ENCODE results near the gene SPATA3.

SPATA3 gene

GRCh38 chr2:231011526-231011925 is 15.6 kb downstream of the SPATA3 start:
- no peak for DNase-seq (ENCODE audit: extremely low read depth, low read depth)
- no peak for TF ChIP-seq CTCF (IDR thresholded peaks at IDR 0.05; ENCODE audit: low read depth, low read length, missing control alignments)
- no peak overlapping the region for H3K4me3 ChIP-seq (replicated peaks; ENCODE audit: low read depth, low read length)

- no peak overlapping the region for H3K4me3 ChIP-seq (replicated peaks; ENCODE audit: low read depth, low read length)
- no peak for DNase-seq (ENCODE audit: extremely low read depth, low read depth)
- TF ChIP-seq CTCF (IDR thresholded peaks at IDR 0.05; ENCODE audit: low read depth, low read length, missing control alignments): no peak
Measured at GRCh38 chr2:231012463-231012862, 16.5 kb downstream of the SPATA3 start.

- no peak for DNase-seq (ENCODE audit: extremely low read depth, low read depth)
- no peak overlapping the region for H3K4me3 ChIP-seq (replicated peaks; ENCODE audit: low read depth, low read length)
- no peak for TF ChIP-seq CTCF (IDR thresholded peaks at IDR 0.05; ENCODE audit: low read depth, low read length, missing control alignments)
Measured at GRCh38 chr2:231013820-231014219, 17.9 kb downstream of the SPATA3 start.

- no peak overlapping the region for H3K4me3 ChIP-seq (replicated peaks; ENCODE audit: low read depth, low read length)
- no peak for DNase-seq (ENCODE audit: extremely low read depth, low read depth)
- no peak for TF ChIP-seq CTCF (IDR thresholded peaks at IDR 0.05; ENCODE audit: low read depth, low read length, missing control alignments)
Measured at GRCh38 chr2:231015478-231015877, 19.6 kb downstream of the SPATA3 start.

- no peak for DNase-seq (ENCODE audit: extremely low read depth, low read depth)
- TF ChIP-seq CTCF (IDR thresholded peaks at IDR 0.05; ENCODE audit: low read depth, low read length, missing control alignments): no peak
- H3K4me3 ChIP-seq (replicated peaks; ENCODE audit: low read depth, low read length): no peak overlapping the region
Measured at GRCh38 chr2:231015926-231016325, 20.0 kb downstream of the SPATA3 start.

GRCh38 chr2:231016566-231017230 is 20.8 kb downstream of the SPATA3 start:
- TF ChIP-seq CTCF (IDR thresholded peaks at IDR 0.05; ENCODE audit: low read depth, low read length, missing control alignments): no peak
- H3K4me3 ChIP-seq (replicated peaks; ENCODE audit: low read depth, low read length): no peak overlapping the region
- no peak for DNase-seq (ENCODE audit: extremely low read depth, low read depth)

GRCh38 chr2:231017231-231017598 is 21.3 kb downstream of the SPATA3 start:
- DNase-seq (ENCODE audit: extremely low read depth, low read depth): no peak
- no peak overlapping the region for H3K4me3 ChIP-seq (replicated peaks; ENCODE audit: low read depth, low read length)
- no peak for TF ChIP-seq CTCF (IDR thresholded peaks at IDR 0.05; ENCODE audit: low read depth, low read length, missing control alignments)

Measured in HFF-Myc (cell line).